SU-DHL-6 (cell line): ENCODE data around the gene SAMD11.
"Not testable (repeated sequence)": the region's sequence is repeated elsewhere in the genome, so short reads cannot be mapped to it uniquely, and the experiment has no call there.

Experiments used
- H2AFZ ChIP-seq: fragments of 200-600 bp; sonication (generic); 2 replicates; pipeline ENCODE4 v1.6.1; 2014; ENCODE audit warnings: low read depth, mild to moderate bottlenecking, moderate library complexity, mixed read lengths, antibody characterized with exemption, low read length; ENCODE audit not compliant: severe bottlenecking
- H3F3A ChIP-seq: fragments of 200-600 bp; shearing (Covaris generic); 2 replicates; pipeline ENCODE4 v1.6.0; 2016; ENCODE audit warnings: antibody characterized with exemption, mild to moderate bottlenecking; ENCODE audit not compliant: insufficient read depth
- H3K27ac ChIP-seq: fragments of 200-600 bp; sonication (generic); 2 replicates; pipeline ENCODE4 v1.5.1; 2016; ENCODE audit warnings: low read depth, mild to moderate bottlenecking, low read length, moderate library complexity, mixed read lengths
- H3K27me3 ChIP-seq: fragments of 200-600 bp; sonication (generic), shearing (Covaris generic); 2 replicates; pipeline ENCODE4 v1.6.0; 2014; ENCODE audit warnings: mild to moderate bottlenecking, low read length
- H3K36me3 ChIP-seq: fragments of 200-600 bp; sonication (generic); 2 replicates; pipeline ENCODE4 v1.6.1; 2014; ENCODE audit warnings: mild to moderate bottlenecking, low read length, mixed read lengths
- H3K4me2 ChIP-seq: fragments of 300-600, 200-600 bp; shearing (Covaris generic), sonication (generic); 2 replicates; pipeline ENCODE4 v1.6.0; 2014; ENCODE audit warnings: low read length, low read depth, mild to moderate bottlenecking; ENCODE audit not compliant: poor library complexity, severe bottlenecking
- H3K4me3 ChIP-seq: fragments of 200-600 bp; sonication (generic); 2 replicates; pipeline ENCODE4 v1.5.1; 2014; ENCODE audit warnings: antibody characterized with exemption, low read length, mild to moderate bottlenecking, mixed read lengths; ENCODE audit not compliant: insufficient read depth, poor library complexity, severe bottlenecking
- H3K79me2 ChIP-seq: fragments of 200-600 bp; sonication (generic); 2 replicates; pipeline ENCODE4 v1.6.1; 2014; ENCODE audit warnings: mild to moderate bottlenecking, low read length, moderate library complexity; ENCODE audit not compliant: insufficient read depth
- H3K9ac ChIP-seq: fragments of 200-600 bp; sonication (generic); 2 replicates; pipeline ENCODE4 v1.7.0; 2014; ENCODE audit warnings: mild to moderate bottlenecking, low read length
- H3K9me2 ChIP-seq: fragments of 200-600 bp; sonication (generic); replicated peaks from 2 replicates; pipeline ENCODE4 v1.6.1; 2014; ENCODE audit warnings: low read length; ENCODE audit not compliant: insufficient read depth
- H3K9me3 ChIP-seq: fragments of 200-600 bp; sonication (generic); 2 replicates; pipeline ENCODE4 v1.6.1; 2014; ENCODE audit warnings: low read length, mixed read lengths; ENCODE audit not compliant: insufficient read depth
- H4K20me1 ChIP-seq: fragments of 200-600 bp; sonication (generic); 2 replicates; pipeline ENCODE4 v1.6.1; 2014; ENCODE audit warnings: low read depth, mild to moderate bottlenecking, antibody characterized with exemption, low read length, moderate library complexity, mixed read lengths
- CTCF ChIP-seq: fragments of 200-600 bp; sonication (generic); IDR thresholded peaks from one replicate; pipeline ENCODE4 v1.5.1; 2017; ENCODE audit warnings: antibody characterized with exemption, mild to moderate bottlenecking, low read length, moderate library complexity; ENCODE audit not compliant: insufficient read depth, poor library complexity, severe bottlenecking
- EZH2phosphoT487 ChIP-seq: fragments of 200-600 bp; sonication (generic), shearing (Covaris generic); conservative IDR thresholded peaks from 2 replicates; pipeline ENCODE4 v1.6.1; 2018; ENCODE audit warnings: mild to moderate bottlenecking, antibody characterized with exemption, low read length, moderate library complexity, mixed read lengths

SAMD11 gene

GRCh38 chr1:985126-985525, 61.4 kb downstream of the SAMD11 start:
- TF ChIP-seq EZH2phosphoT487 (no peak), CTCF (no peak)
- Histone ChIP-seq H3K4me3 (no peak overlapping the region), H3K36me3 (no peaks in the 10 kb centered on the region), H3K27ac (no peak overlapping the region), H3K9me3 (no peaks in the 10 kb centered on the region), H3K79me2 (no peaks in the 10 kb centered on the region), H3K27me3 (no peaks in the 10 kb centered on the region), H3F3A (no peaks in the 10 kb centered on the region), H2AFZ (no peak overlapping the region), H3K4me2 (no peak overlapping the region), H3K9ac (no peak overlapping the region), H3K9me2 (no peaks in the 10 kb centered on the region), H4K20me1 (no peaks in the 10 kb centered on the region)

DNA sequence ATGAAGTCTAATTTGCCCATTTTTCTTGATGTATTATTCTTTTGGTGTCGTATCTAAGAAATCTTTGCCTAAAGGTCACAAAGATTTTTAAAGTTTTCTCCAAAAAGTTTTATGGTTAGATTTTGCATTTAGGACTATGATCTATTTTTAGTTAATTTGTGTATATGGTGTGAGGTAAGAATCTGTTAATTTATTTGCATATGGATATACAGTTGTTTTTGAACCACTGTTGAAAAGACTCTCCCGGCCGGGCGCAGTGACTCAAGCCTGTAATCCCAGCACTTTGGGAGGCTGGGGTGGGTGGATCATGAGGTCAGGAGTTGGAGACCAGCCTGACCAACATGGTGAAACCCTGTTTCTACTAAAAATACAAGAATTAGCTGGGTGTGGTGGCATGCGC, 64.3 kb downstream of the SAMD11 start:
- not testable (repeated sequence) for H2AFZ ChIP-seq, H3K36me3 ChIP-seq, H3K9me2 ChIP-seq, H3K79me2 ChIP-seq, H3K27me3 ChIP-seq, H3F3A ChIP-seq, H4K20me1 ChIP-seq, H3K9ac ChIP-seq, H3K9me3 ChIP-seq, H3K27ac ChIP-seq, H3K4me2 ChIP-seq, H3K4me3 ChIP-seq

DNA sequence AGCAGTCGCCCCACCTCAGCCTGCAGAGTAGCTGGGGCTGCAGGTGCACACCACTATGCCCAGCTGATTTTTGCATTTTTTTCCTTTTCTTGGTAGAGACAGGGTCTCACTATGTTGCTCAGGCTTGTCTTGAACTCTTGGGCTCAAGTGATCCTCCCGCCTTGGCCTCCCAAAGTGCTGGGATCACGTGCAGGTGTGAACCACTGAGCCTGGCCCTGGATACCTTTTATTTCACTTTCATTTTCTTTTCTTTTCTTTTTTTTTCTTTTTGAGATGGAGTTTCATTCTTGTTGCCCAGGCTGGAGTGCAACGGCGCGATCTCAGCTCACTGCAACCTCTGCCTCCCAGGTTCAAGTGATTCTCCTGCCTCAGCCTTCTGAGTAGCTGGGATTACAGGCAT, 67.6 kb downstream of the SAMD11 start:
- H3K27me3 ChIP-seq: not testable (repeated sequence)

GRCh38 chr1:991895-992294, 68.2 kb downstream of the SAMD11 start:
- Histone ChIP-seq H3K27me3 (no peaks in the 10 kb centered on the region), H3K36me3 (no peaks in the 10 kb centered on the region), H3K79me2 (no peaks in the 10 kb centered on the region), H4K20me1 (no peaks in the 10 kb centered on the region), H3K4me2 (no peak overlapping the region), H3K9me3 (no peaks in the 10 kb centered on the region), H2AFZ (no peak overlapping the region), H3K9ac (no peak overlapping the region), H3K4me3 (no peak overlapping the region), H3K9me2 (no peaks in the 10 kb centered on the region), H3K27ac (no peak overlapping the region), H3F3A (no peaks in the 10 kb centered on the region)
- no peak for TF ChIP-seq CTCF

More for the DNA sequence above, 67.6 kb downstream of the SAMD11 start:
- H4K20me1 ChIP-seq, H3K4me3 ChIP-seq, H3K27ac ChIP-seq, H2AFZ ChIP-seq, H3K4me2 ChIP-seq, H3K36me3 ChIP-seq, H3K9me2 ChIP-seq, H3K9ac ChIP-seq, H3K9me3 ChIP-seq, H3K79me2 ChIP-seq, H3F3A ChIP-seq: not testable (repeated sequence)
